Stomach (tissue), 9 donors: ENCODE data around the gene KRR1. TPM values are rescaled to one million over a fixed set of nuclear protein-coding genes. Genes with fewer than 3 reads are reported as not detected.

ENCODE experiments used
- DNase-seq, 2 donors: peaks; one replicate each; pipeline versions ENCODE4 v3.0.0 to v3.0.0-alpha.2; 2013 to 2019
- H3K27ac ChIP-seq, 5 donors: fragments of 200-600 bp in 4 of 5; sonication (generic) in 4 of 5; one replicate each; pipeline ENCODE4 v1.5.1; 2013 to 2019; ENCODE audit warnings: mild to moderate bottlenecking in 1 of 5, moderate library complexity in 1 of 5
- H3K27me3 ChIP-seq, 3 donors: fragments of 200-600 bp; sonication (generic); one replicate each; pipeline ENCODE4 v1.5.1; 2017 to 2019; ENCODE audit warnings: mixed run types in 1 of 3
- H3K36me3 ChIP-seq, 4 donors: fragments of 200-600 bp; sonication (generic); 1 replicate in 3 of 4; 2 replicates in 1 of 4; pipeline ENCODE4 v1.5.1; 2016 to 2019
- H3K4me1 ChIP-seq, 4 donors: fragments of 200-600 bp; sonication (generic); one replicate each; pipeline ENCODE4 v1.5.1; 2016 to 2019
- H3K4me3 ChIP-seq, 4 donors: fragments of 200-600 bp; sonication (generic) in 3 of 4; one replicate each; pipeline ENCODE4 v1.5.1; 2016 to 2019; ENCODE audit warnings: mild to moderate bottlenecking in 1 of 4
- H3K9me3 ChIP-seq, 4 donors: fragments of 200-600 bp; sonication (generic); one replicate each; pipeline ENCODE4 v1.5.1; 2016 to 2019
- EP300 ChIP-seq: sonication (generic); formaldehyde crosslinking; IDR thresholded peaks from one replicate; pipeline ENCODE4 v1.6.1; 2017; ENCODE audit warnings: antibody characterized with exemption
- POLR2A ChIP-seq, 4 donors: fragments of 450-650 bp; IDR thresholded peaks; one replicate each; pipeline ENCODE4 v1.6.1; 2016; ENCODE audit warnings: antibody characterized with exemption in 4 of 4, control low read depth in 2 of 4, mild to moderate bottlenecking in 1 of 4, moderate library complexity in 1 of 4
- POLR2AphosphoS5 ChIP-seq, 3 donors: sonication (generic); formaldehyde crosslinking; IDR thresholded peaks; one replicate each; pipeline ENCODE4 v1.6.1; 2016; ENCODE audit warnings: antibody characterized with exemption in 3 of 3
- WGBS, 5 donors: extraction: QIAGEN DNeasy Blood & Tissue Kit in 3 of 5; methylation state at CpG; one replicate each; pipeline versions ENCODE4 v1.1.5 to v1.1.7; 2013 to 2018; 5-methylcytosine and 5-hydroxymethylcytosine counted together
- intact Hi-C: fragments of 100-400 bp; cut with DNase I; formaldehyde crosslinking; loops from one replicate; pipeline ENCODE4 v1.15.1; 2023; ENCODE audit warnings: low total_unique reads
- polyA plus RNA-seq, 3 donors: library from polyadenylated mRNA; stranded (reverse); fragments of 200-250 nt; gene quantifications; one replicate each; pipeline ENCODE4 v1.2.3, GENCODE V29; 2013
- total RNA-seq, 5 donors: library from RNA; depleted of rRNA; stranded (reverse); fragments of >200 nt; gene quantifications; one replicate each; pipeline versions ENCODE4 v1.1.0 to v1.2.3, GENCODE V29; 2014 to 2016
- TF ChIP-seq, protein P1 (sequence below), 7 experiments: fragments of 450-650 bp in 4 of 7; fragments of 200-600 bp in 3 of 7; sonication (generic) in 3 of 7; IDR thresholded peaks; one replicate each; pipeline ENCODE4 v1.5.1; 2016 to 2019; ENCODE audit warnings: antibody characterized with exemption in 7 of 7, control low read depth in 2 of 7, mild to moderate bottlenecking in 1 of 7
- donor health status: healthy with polysubstance abuse.
- donor health status: Bipolar disorder and iron deficiency.
- donor health status: healthy.

The KRR1 gene
- total and polyA plus RNA-seq, 8 donors = 7.2 to 45.5 (median 13.0) TPM

DNA sequence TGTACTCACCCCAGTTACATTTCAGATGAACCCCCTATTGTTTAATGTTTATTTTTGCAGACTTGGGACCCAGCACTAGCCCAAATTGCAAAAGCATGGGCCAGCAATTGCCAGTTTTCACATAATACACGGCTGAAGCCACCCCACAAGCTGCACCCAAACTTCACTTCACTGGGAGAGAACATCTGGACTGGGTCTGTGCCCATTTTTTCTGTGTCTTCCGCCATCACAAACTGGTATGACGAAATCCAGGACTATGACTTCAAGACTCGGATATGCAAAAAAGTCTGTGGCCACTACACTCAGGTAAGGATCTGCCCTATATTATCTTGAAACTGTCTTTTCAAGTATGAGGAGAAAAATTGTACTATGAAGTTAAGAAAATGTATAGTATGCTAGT, 29.6 kb downstream of the KRR1 start:
- WGBS, 5 donors = 53 to 76% (median 69%) methylated on average over 4 of the region's 4 CpGs
- H3K27ac ChIP-seq = peak overlapping the region in 4 of 5 donors; percentile 71 to 86 (median 85)
- TF ChIP-seq EP300 = no peak
- TF ChIP-seq, protein P1, sequence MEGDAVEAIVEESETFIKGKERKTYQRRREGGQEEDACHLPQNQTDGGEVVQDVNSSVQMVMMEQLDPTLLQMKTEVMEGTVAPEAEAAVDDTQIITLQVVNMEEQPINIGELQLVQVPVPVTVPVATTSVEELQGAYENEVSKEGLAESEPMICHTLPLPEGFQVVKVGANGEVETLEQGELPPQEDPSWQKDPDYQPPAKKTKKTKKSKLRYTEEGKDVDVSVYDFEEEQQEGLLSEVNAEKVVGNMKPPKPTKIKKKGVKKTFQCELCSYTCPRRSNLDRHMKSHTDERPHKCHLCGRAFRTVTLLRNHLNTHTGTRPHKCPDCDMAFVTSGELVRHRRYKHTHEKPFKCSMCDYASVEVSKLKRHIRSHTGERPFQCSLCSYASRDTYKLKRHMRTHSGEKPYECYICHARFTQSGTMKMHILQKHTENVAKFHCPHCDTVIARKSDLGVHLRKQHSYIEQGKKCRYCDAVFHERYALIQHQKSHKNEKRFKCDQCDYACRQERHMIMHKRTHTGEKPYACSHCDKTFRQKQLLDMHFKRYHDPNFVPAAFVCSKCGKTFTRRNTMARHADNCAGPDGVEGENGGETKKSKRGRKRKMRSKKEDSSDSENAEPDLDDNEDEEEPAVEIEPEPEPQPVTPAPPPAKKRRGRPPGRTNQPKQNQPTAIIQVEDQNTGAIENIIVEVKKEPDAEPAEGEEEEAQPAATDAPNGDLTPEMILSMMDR (IDR thresholded peaks at IDR 0.05) = no peak
- no peak for TF ChIP-seq POLR2AphosphoS5 (IDR thresholded peaks at IDR 0.05)
- no peak for TF ChIP-seq POLR2A (IDR thresholded peaks at IDR 0.05)
- H3K9me3 ChIP-seq = no peaks in the 10 kb centered on the region
- peak overlapping the region; percentile 44 to 48 (median 46) for H3K4me3 ChIP-seq
- peaks cover 0 to 43% (median 16%) of the 10 kb centered on the region in 4 donors for H3K4me1 ChIP-seq
- H3K36me3 ChIP-seq = no peaks in the 10 kb centered on the region
- H3K27me3 ChIP-seq = no peaks in the 10 kb centered on the region
- intact Hi-C loops = no loop called here
- no peak for DNase-seq

DNA sequence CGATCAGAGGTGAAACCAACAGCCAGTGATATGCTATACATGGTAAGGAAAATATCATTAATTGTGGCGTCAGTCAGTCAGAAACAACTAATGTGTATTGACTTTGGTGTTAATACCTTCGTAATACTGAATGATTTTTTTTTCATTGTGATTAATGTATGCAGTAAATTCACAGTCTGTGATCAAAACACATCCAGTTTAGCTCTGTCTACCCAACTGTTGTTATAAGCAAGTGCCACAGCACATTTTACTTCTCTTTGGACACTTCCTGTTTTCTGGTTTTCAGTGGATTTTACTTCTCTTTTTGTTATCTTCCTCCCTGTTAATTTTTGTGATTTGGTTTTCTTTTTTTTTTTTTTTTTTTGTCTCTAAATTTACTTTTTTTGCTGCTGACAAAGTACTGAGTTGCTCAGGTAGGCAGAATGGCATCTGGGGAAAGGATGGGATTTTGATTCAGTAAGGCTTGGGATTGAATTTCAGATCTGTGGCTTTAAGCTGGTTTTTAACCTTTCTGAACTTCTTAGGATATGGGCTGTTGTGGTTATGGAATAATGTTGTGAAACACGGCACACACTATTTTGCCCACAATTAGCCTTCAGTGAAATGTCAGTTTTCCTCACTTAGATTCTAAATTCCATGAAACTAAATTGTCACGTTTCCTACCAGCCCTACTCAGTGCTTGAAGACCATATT, 30.2 kb downstream of the KRR1 start:
- WGBS, 5 donors = 31 to 52% (median 44%) methylated on average over 5 of the region's 5 CpGs
- H3K4me1 ChIP-seq = peaks cover 0 to 43% (median 16%) of the 10 kb centered on the region in 4 donors
- no peak for TF ChIP-seq EP300
- no peak for TF ChIP-seq POLR2A (IDR thresholded peaks at IDR 0.05)
- TF ChIP-seq, protein P1 (IDR thresholded peaks at IDR 0.05) = no peak
- no peaks in the 10 kb centered on the region for H3K36me3 ChIP-seq
- intact Hi-C loops = no loop called here
- no peak for DNase-seq
- H3K9me3 ChIP-seq = no peaks in the 10 kb centered on the region
- peak overlapping the region; percentile 44 to 48 (median 46) for H3K4me3 ChIP-seq
- H3K27me3 ChIP-seq = no peaks in the 10 kb centered on the region
- peak overlapping the region in 4 of 5 donors; percentile 71 to 86 (median 85) for H3K27ac ChIP-seq

DNA sequence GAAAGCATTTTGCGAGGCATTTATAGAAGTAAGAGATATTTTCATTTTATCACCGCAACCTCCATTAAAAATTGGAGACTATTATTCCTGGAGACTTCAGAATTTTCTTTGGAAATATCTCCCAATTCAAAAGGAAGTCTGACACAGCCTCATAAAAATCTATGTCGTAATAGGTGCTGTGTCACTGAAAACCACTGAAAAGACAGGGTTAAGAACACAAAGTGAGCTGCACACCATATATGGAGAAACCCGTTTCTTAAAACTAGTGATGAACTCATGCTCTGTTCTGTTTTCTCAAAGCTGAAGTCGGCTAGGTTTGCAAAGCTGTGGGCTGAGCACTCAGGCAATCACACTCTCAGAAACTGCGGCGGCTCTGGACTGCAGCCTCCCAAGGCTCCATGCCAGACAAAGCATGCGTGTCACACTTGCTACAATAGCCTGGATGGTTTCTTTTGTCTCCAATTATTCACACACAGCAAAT, 30.9 kb downstream of the KRR1 start, which contains the start of gene GLIPR1:
Gene GLIPR1 (plus strand): TSS at position 287 of the 481 bp plus-strand sequence. CDS start 126 bp downstream, at position 413.
- 15 to 35% (median 32%) methylated on average over 8 of the region's 8 CpGs for WGBS, 5 donors
- peak; percentile 57 to 82 for DNase-seq
- Histone ChIP-seq H3K9me3 (no peaks in the 10 kb centered on the region), H3K27me3 (no peaks in the 10 kb centered on the region), H3K4me3 (peak within 1 kb of the TSS; percentile 44 to 48 (median 46)), H3K4me1 (peaks cover 0 to 43% (median 13%) of the 10 kb centered on the region in 4 donors), H3K36me3 (no peaks in the 10 kb centered on the region), H3K27ac (peak within 1 kb of the TSS; percentile 38 to 86 (median 85))
- TF ChIP-seq POLR2AphosphoS5 (IDR thresholded peaks at IDR 0.05) = peak; percentile 73 to 89 (median 85)
- TF ChIP-seq, protein P1 (IDR thresholded peaks at IDR 0.05) = no peak
- intact Hi-C loops = no loop called here

DNA sequence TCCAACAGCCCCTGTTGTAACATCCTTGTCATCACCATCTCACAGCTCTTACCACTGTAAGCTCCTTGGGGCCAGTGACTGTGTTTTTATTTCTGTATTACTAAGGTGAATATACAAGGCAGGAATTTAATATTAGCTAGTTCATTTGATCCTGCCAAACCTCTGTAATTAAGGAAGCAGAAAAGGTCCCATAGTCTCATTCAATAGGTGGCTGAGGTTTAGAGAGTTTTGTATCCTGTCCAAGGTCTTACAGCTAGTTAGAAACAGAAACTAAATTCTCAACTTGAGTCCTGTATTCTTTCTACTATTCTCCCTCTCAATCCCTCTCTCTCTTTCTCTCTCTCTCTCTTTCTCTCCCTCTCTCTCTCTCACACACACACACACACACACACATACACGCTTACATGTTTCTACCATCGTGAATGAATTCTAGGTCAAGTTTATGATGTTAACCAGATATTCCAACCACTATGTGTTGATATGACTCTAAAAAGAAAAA, 31.4 kb downstream of the KRR1 start:
- Histone ChIP-seq H3K36me3 (no peaks in the 10 kb centered on the region), H3K4me3 (peak overlapping the region; percentile 44 to 48 (median 46)), H3K27me3 (no peaks in the 10 kb centered on the region), H3K27ac (peak overlapping the region; percentile 38 to 86 (median 85)), H3K9me3 (no peaks in the 10 kb centered on the region), H3K4me1 (peaks cover 0 to 41% (median 12%) of the 10 kb centered on the region in 4 donors)
- no peak for DNase-seq
- intact Hi-C loops = no loop called here
- TF ChIP-seq EP300 (no peak), POLR2A (IDR thresholded peaks at IDR 0.05) (no peak), POLR2AphosphoS5 (IDR thresholded peaks at IDR 0.05) (no peak)
- TF ChIP-seq, protein P1 (IDR thresholded peaks at IDR 0.05) = no peak
- 24 to 43% (median 34%) methylated on average over 2 of the region's 2 CpGs for WGBS, 5 donors
